ENCODE data around the gene IL17RE. TPM values are rescaled to one million over a fixed set of nuclear protein-coding genes. Genes with fewer than 3 reads are reported as not detected.

The IL17RE gene
- total RNA-seq, 1 experiment from 2014 or later: 77.3 TPM

GRCh38 chr3:9948586-9948985, 45.9 kb downstream of the IL17RE start:
- intact Hi-C loops (cut with micrococcal nuclease; ENCODE audit: unreplicated experiment): no loop called here
- Mint-ChIP-seq H3K9me3 (ENCODE audit: unreplicated experiment) (no peaks in the 10 kb centered on the region), H3K27me3 (ENCODE audit: insufficient read depth, unreplicated experiment) (no peaks in the 10 kb centered on the region), H3K36me3 (ENCODE audit: insufficient read depth, unreplicated experiment) (peaks cover 21% of the 10 kb centered on the region), H3K4me3 (ENCODE audit: unreplicated experiment) (peak overlapping the region; percentile 83), H3K4me1 (ENCODE audit: low read depth, unreplicated experiment) (no peaks in the 10 kb centered on the region), H3K27ac (ENCODE audit: unreplicated experiment) (no peak overlapping the region)
- CTCF ChIA-PET: interaction anchor here (0.6 kb wide), 1 partner anchor 120 kb away, joined by 3 read pairs; no protein-coding TSS in a partner anchor
- DNase-seq: no peak
- H3K4me3 ChIP-seq (ENCODE audit: low read depth, low read length): no peak overlapping the region
- no peaks in the 10 kb centered on the region for H3K27me3 ChIP-seq (replicated peaks; ENCODE audit: control insufficient read depth, insufficient read depth, low read length)
- H3K36me3 ChIP-seq (ENCODE audit: control insufficient read depth, insufficient read depth, low read length): no peaks in the 10 kb centered on the region; the same call in 1 of the 2 replicates
- no peaks in the 10 kb centered on the region for H3K9me3 ChIP-seq
- BruUV-seq (replicated peaks): TSS peak; percentile 18
- TF ChIP-seq CTCF (IDR thresholded peaks at IDR 0.05; ENCODE audit: insufficient read depth in 1 of 2, low read depth in 1 of 2, low read length in 1 of 2, severe bottlenecking in 1 of 2, unreplicated experiment in 1 of 2): no peak
- POLR2A ChIA-PET: interaction anchor here (0.5 kb wide), 1 partner anchor 76 kb away, joined by 3 read pairs; no protein-coding TSS in a partner anchor
- 0 out of 2 replicates have a peak, but pooled peaks cover 6% of the 10 kb centered on the region for H3K4me1 ChIP-seq

- H3K4me1 Mint-ChIP-seq (ENCODE audit: low read depth, unreplicated experiment): no peaks in the 10 kb centered on the region
- H3K4me3 Mint-ChIP-seq (ENCODE audit: unreplicated experiment): no peak overlapping the region
- H3K27me3 Mint-ChIP-seq (ENCODE audit: insufficient read depth, unreplicated experiment): no peaks in the 10 kb centered on the region
- POLR2A ChIA-PET: interaction anchor here (0.5 to 0.6 kb wide), 3 partner anchors 34 to 305 kb away, joined by 3 to 13 read pairs (median 3); no protein-coding TSS in a partner anchor
- H3K36me3 ChIP-seq (ENCODE audit: control insufficient read depth, insufficient read depth, low read length): no peaks in the 10 kb centered on the region; the same call in 1 of the 2 replicates
- CTCF ChIA-PET: no interaction called here
- H3K4me1 ChIP-seq: 0 out of 2 replicates have a peak, but pooled peaks cover 6% of the 10 kb centered on the region
- DNase-seq: no peak
- H3K4me3 ChIP-seq (ENCODE audit: low read depth, low read length): no peak overlapping the region
- no peak overlapping the region for H3K27ac Mint-ChIP-seq (ENCODE audit: unreplicated experiment)
- H3K9me3 ChIP-seq: no peaks in the 10 kb centered on the region
- no peaks in the 10 kb centered on the region for H3K9me3 Mint-ChIP-seq (ENCODE audit: unreplicated experiment)
- peaks cover 21% of the 10 kb centered on the region for H3K36me3 Mint-ChIP-seq (ENCODE audit: insufficient read depth, unreplicated experiment)
- no peak for TF ChIP-seq CTCF (IDR thresholded peaks at IDR 0.05; ENCODE audit: insufficient read depth in 1 of 2, low read depth in 1 of 2, low read length in 1 of 2, severe bottlenecking in 1 of 2, unreplicated experiment in 1 of 2)
- BruUV-seq (replicated peaks): no TSS peak
- H3K27me3 ChIP-seq (replicated peaks; ENCODE audit: control insufficient read depth, insufficient read depth, low read length): no peaks in the 10 kb centered on the region
- intact Hi-C loops (cut with micrococcal nuclease; ENCODE audit: unreplicated experiment): no loop called here
Measured at GRCh38 chr3:9949115-9949514, 46.5 kb downstream of the IL17RE start.

- H3K4me3 Mint-ChIP-seq (ENCODE audit: unreplicated experiment): no peak overlapping the region
- CTCF ChIA-PET: interaction anchor here (0.7 to 1.0 kb wide), 2 partner anchors 17 to 208 kb away, joined by 3 to 7 read pairs; no protein-coding TSS in a partner anchor
- intact Hi-C loops (cut with micrococcal nuclease; ENCODE audit: unreplicated experiment): no loop called here
Measured at GRCh38 chr3:9949626-9950025, 47.0 kb downstream of the IL17RE start.

More at GRCh38 chr3:9949626-9950025, 47.0 kb downstream of the IL17RE start:
- Mint-ChIP-seq H3K4me1 (ENCODE audit: low read depth, unreplicated experiment) (no peaks in the 10 kb centered on the region), H3K27ac (ENCODE audit: unreplicated experiment) (no peak overlapping the region), H3K9me3 (ENCODE audit: unreplicated experiment) (no peaks in the 10 kb centered on the region), H3K27me3 (ENCODE audit: insufficient read depth, unreplicated experiment) (no peaks in the 10 kb centered on the region), H3K36me3 (ENCODE audit: insufficient read depth, unreplicated experiment) (peaks cover 21% of the 10 kb centered on the region)
- Histone ChIP-seq H3K36me3 (ENCODE audit: control insufficient read depth, insufficient read depth, low read length) (no peaks in the 10 kb centered on the region; the same call in 1 of the 2 replicates), H3K4me1 (0 out of 2 replicates have a peak, but pooled peaks cover 6% of the 10 kb centered on the region), H3K9me3 (no peaks in the 10 kb centered on the region), H3K27me3 (replicated peaks; ENCODE audit: control insufficient read depth, insufficient read depth, low read length) (no peaks in the 10 kb centered on the region), H3K4me3 (ENCODE audit: low read depth, low read length) (no peak overlapping the region)
- DNase-seq: no peak
- no peak for TF ChIP-seq CTCF (IDR thresholded peaks at IDR 0.05; ENCODE audit: insufficient read depth in 1 of 2, low read depth in 1 of 2, low read length in 1 of 2, severe bottlenecking in 1 of 2, unreplicated experiment in 1 of 2)
- BruUV-seq (replicated peaks): no TSS peak
- POLR2A ChIA-PET: interaction anchor here (0.6 kb wide), 2 partner anchors 34 to 304 kb away, joined by 3 to 13 read pairs; no protein-coding TSS in a partner anchor
